Progenitor cell of endocrine pancreas (in vitro differentiated cells): Measurements from ENCODE around the gene ROR1. TPM values are rescaled to one million over a fixed set of nuclear protein-coding genes. Genes with fewer than 3 reads are reported as not detected.

Source experiments
- DNase-seq: peaks from one replicate; pipeline ENCODE4 v3.0.0; 2021; ENCODE audit warnings: low spot score; ENCODE audit not compliant: unreplicated experiment
- H3K27ac Mint-ChIP-seq: 2 replicates; pipeline ENCODE4 v1.8.0; 2021; ENCODE audit warnings: mild to moderate bottlenecking, moderate library complexity, mixed read lengths
- H3K27me3 Mint-ChIP-seq: 2 replicates; pipeline ENCODE4 v1.8.0; 2021; ENCODE audit warnings: mixed read lengths
- H3K36me3 Mint-ChIP-seq: 2 replicates; pipeline ENCODE4 v1.8.0; 2022; ENCODE audit warnings: mixed read lengths; ENCODE audit not compliant: insufficient read depth
- H3K4me1 Mint-ChIP-seq: 2 replicates; pipeline ENCODE4 v1.8.0; 2021; ENCODE audit warnings: low read depth, mixed read lengths
- H3K4me3 Mint-ChIP-seq: 2 replicates; pipeline ENCODE4 v1.8.0; 2021; ENCODE audit warnings: low read depth, mild to moderate bottlenecking, moderate library complexity, mixed read lengths
- H3K9me3 Mint-ChIP-seq: 2 replicates; pipeline ENCODE4 v1.8.0; 2021; ENCODE audit warnings: low read depth, mixed read lengths
- CTCF ChIP-seq: fragments of 200-600 bp; sonication (generic); IDR thresholded peaks from one replicate; pipeline ENCODE4 v1.5.0; 2021; ENCODE audit warnings: antibody characterized with exemption, mild to moderate bottlenecking; ENCODE audit not compliant: unreplicated experiment
- total RNA-seq: library from RNA; stranded (reverse); gene quantifications from 2 replicates; pipeline ENCODE4 v1.2.1, GENCODE V29; 2021

ROR1 gene
- total RNA-seq, 1 donor from 2014 or later, result 63.8 TPM

- DNase-seq, result no peak
- Mint-ChIP-seq H3K9me3 (no peaks in the 10 kb centered on the region), H3K4me1 (peaks cover 18% of the 10 kb centered on the region), H3K27me3 (no peaks in the 10 kb centered on the region), H3K36me3 (no peaks in the 10 kb centered on the region), H3K4me3 (no peak overlapping the region), H3K27ac (peak overlapping the region; percentile 47)
- TF ChIP-seq CTCF, result no peak
Observed at GRCh38 chr1:64072089-64072793, 298.4 kb downstream of the ROR1 start.

- no peak for TF ChIP-seq CTCF
- no peaks in the 10 kb centered on the region for H3K36me3 Mint-ChIP-seq
- no peaks in the 10 kb centered on the region for H3K9me3 Mint-ChIP-seq
- H3K27me3 Mint-ChIP-seq, result no peaks in the 10 kb centered on the region
- no peak overlapping the region for H3K4me3 Mint-ChIP-seq
- H3K27ac Mint-ChIP-seq, result no peak overlapping the region
- no peak for DNase-seq
- H3K4me1 Mint-ChIP-seq, result peaks cover 18% of the 10 kb centered on the region
Observed at GRCh38 chr1:64073705-64074104, 299.9 kb downstream of the ROR1 start.

GRCh38 chr1:64074767-64075166 lies 300.9 kb downstream of the ROR1 start:
- no peak for TF ChIP-seq CTCF
- no peaks in the 10 kb centered on the region for H3K36me3 Mint-ChIP-seq
- H3K9me3 Mint-ChIP-seq, result no peaks in the 10 kb centered on the region
- peaks cover 18% of the 10 kb centered on the region for H3K4me1 Mint-ChIP-seq
- H3K27ac Mint-ChIP-seq, result no peak overlapping the region
- no peak overlapping the region for H3K4me3 Mint-ChIP-seq
- DNase-seq, result no peak
- no peaks in the 10 kb centered on the region for H3K27me3 Mint-ChIP-seq

- no peak for TF ChIP-seq CTCF
- H3K4me3 Mint-ChIP-seq, result no peak overlapping the region
- DNase-seq, result no peak
- no peaks in the 10 kb centered on the region for H3K36me3 Mint-ChIP-seq
- no peaks in the 10 kb centered on the region for H3K27me3 Mint-ChIP-seq
- H3K4me1 Mint-ChIP-seq, result peaks cover 15% of the 10 kb centered on the region
- H3K27ac Mint-ChIP-seq, result no peak overlapping the region
- H3K9me3 Mint-ChIP-seq, result no peaks in the 10 kb centered on the region
Observed at GRCh38 chr1:64077281-64077940, 303.6 kb downstream of the ROR1 start.

- no peak for DNase-seq
- Mint-ChIP-seq H3K27ac (no peak overlapping the region), H3K36me3 (no peaks in the 10 kb centered on the region), H3K4me1 (peaks cover under 1% of the 10 kb centered on the region), H3K9me3 (no peaks in the 10 kb centered on the region), H3K27me3 (no peaks in the 10 kb centered on the region), H3K4me3 (no peak overlapping the region)
- TF ChIP-seq CTCF, result no peak
Observed at GRCh38 chr1:64080941-64081562, 307.2 kb downstream of the ROR1 start.
